CD4-positive, alpha-beta T cell treated with Interleukin-6 at 100 ng/mL for 8 hours (primary cell): ENCODE data around the gene BTBD18.
A peak's percentile ranks its signal among the peaks of the same experiment; 100 is the strongest.

Source experiments
- DNase-seq: peaks from one replicate; pipeline ENCODE4 v3.0.0-alpha.2; 2020; ENCODE audit warnings: mixed read lengths, low spot score

The BTBD18 gene

DNA sequence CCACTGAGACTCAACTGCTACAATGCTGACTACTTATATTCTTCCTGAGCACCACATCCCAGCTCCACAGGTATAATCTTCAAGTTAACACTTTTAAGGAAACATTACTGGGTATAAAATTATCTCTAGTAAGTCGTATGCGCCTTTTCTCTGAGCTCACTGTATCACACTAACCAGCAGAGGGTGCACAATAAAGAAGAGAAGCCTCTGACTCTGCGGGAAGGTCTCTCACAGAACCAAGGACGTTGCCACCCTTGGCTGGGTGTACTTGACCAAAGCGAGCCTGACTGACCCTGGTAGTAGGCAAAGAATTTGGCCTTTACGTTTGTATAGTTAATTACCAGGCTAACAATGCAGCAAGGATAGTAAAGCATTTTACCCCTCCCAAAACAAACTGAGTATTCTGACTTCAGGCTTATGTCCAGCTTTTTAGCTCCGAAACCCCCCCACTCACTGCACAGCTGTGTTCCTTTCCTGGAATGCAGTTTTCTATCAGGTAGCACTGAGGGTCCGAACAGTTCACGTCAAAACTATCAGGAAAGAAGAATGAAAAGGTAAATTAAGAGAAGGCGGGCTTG is at the start of gene BTBD18:
BTBD18 (minus strand) TSS at position 144 of the 578 bp plus-strand sequence. CDS start 631 bp downstream, outside the sequence.
- DNase-seq, result peak; percentile 8

DNA sequence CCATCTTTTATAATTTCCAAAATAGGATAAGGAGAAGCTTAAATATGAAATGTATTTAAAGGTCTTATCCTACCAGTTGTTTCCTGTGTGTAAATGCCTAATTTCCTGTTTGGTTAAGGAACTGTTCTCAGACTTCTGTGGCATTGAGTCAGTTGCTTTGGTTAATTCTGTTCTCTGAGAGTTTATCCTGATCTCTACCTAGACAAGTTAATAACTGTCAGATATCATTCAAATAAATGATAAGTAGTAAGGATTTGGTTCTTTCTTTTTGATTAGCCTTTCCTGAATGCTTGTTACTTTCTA is 49.5 kb upstream of the BTBD18 start:
- no peak for DNase-seq

GRCh38 chr11:57800444-57801182 is 49.0 kb upstream of the BTBD18 start:
- peak; percentile 61 for DNase-seq

DNA sequence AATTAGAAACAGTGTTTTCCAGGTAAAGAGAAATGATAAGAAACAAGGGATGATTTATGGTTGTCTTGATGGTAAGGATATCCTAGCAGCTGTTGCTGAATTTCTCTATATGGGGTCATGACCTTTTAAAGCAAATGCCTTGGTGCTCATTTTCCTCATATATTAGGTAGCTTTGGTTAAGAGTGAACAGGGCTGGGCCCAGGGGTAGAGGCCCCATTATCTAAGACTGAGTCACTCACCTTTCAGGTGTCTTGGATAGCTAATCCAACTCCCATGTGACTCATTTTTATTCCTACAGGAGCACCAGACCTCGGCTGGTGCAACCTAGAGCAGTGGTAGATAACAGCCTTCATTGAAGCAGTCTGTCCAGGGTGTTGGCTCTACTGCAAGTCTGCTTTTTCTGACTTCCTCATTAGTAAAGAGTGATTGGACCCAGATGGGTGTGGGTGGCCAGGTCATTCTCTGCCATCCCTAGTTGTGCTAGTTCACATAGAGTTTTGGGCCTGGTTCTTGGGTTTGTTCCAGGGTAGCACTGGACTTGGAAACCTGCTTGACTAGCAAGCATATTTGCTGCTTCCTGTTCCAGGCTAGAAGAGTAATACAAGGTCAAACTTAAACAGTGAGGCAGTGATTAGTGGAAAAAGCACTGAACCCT is 47.4 kb upstream of the BTBD18 start:
- no peak for DNase-seq

DNA sequence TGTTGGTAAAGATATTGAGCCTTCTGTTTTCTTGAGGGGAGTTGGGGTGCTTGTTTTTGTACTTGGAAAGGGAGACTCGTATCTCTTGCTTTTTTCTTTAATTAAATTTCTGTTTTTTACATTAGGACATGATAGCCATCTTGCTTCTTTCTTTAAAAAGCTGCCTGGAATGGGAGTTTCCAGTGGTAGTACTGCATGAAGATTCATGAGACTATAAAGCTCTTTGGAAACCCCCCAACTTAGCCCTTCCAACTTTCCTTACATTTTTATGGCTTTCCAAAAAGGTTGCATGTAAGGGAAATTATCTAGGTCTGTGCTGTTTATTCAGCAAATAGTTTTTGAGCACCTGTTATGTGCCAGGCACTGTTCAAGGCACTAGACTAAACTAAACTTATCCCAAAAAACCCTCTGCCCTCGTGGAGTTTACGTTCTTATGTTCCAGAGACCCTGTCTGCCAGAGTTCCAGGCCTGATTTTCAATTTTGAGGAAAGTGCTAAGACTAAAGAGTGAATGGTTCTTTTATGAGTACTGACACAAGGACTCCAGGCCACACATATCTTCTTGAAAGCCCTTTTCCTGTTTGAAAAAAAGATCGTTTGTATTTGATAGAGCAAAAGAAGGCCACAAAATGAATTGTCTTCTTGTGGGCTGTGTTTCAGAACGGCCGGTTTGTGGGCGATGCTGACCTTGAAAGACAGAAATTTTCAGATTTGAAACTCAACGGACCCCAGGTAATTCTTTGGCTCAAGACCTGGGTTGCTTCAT is 41.9 kb upstream of the BTBD18 start:
- no peak for DNase-seq

- DNase-seq, result peak; percentile 15
Measured at GRCh38 chr11:57792870-57793269, 41.3 kb upstream of the BTBD18 start.

DNA sequence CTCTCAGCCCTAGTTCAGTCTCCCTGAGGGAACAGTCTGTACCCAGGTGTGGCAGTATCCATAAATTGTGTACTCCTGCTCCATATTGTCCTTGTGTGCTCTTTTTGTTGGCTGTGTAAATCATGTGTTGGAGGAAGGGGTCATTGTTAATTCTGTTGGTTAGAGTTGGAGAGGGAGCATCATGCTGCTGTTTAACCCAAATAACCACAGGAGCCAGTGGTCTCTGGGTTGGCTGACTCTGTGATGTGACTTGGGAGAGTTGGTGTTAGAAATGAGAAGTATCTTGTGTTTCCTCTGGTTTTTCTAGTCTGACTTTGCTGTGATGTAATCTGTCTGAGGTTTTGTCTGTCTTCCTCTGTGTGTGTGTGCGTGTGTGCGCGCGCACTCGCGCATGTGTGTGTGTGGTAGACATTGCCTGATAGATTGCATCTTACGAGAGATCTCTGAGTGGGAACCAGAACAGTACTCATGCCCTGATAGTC is 40.5 kb upstream of the BTBD18 start:
- DNase-seq, result peak; percentile 91

DNA sequence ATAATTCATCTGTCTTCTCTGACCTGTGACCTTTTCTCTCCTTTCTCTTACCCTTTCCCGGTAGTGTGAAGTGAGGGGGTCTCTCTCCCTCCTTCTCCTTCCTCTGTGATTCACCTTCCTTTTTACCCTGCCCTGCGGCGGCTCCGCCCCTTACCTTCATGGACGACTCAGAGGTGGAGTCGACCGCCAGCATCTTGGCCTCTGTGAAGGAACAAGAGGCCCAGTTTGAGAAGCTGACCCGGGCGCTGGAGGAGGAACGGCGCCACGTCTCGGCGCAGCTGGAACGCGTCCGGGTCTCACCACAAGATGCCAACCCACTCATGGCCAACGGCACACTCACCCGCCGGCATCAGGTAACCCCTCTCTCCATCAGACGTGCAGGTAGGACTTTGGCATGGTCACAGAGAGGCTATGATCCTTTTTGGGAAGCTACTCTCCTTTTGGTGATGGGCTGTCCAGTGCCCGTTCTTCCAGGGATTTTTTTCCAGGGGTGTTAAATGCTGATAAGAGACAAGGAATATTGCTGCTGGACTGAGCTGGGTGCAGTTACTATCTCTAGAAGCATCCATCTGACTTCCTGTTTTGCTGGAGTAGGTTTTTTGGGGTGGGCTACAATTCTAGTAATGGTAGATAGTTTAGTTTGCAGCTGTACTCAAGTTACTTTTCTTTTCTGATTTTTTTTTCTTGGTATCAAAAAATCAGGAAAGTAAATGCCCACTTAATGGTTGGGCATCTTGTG is 39.9 kb upstream of the BTBD18 start:
- DNase-seq, result no peak

DNA sequence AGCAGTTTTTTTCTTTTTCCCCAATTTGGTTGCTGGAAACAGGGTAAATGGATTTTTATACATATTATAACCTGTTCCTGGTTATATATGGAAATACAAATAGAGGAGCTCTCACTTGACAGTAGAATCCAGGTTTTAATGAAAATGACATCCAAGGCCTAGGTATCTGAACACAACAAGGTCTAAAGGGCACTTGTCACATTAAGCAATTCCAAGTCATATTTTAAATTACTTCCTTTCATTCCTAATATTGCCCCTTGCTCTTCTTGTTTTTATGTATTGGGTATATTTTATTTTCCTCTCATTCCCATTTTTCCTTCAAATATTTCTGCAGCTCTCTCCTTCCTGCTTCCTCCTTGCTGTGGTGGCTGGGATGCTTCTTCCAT is 37.1 kb upstream of the BTBD18 start:
- DNase-seq, result no peak

- DNase-seq, result no peak
Measured at GRCh38 chr11:57787920-57788702, 36.5 kb upstream of the BTBD18 start.

- DNase-seq, result no peak
Measured at GRCh38 chr11:57787006-57787604, 35.5 kb upstream of the BTBD18 start.

GRCh38 chr11:57786436-57786835 is 34.8 kb upstream of the BTBD18 start:
- DNase-seq, result no peak

GRCh38 chr11:57785072-57785471 is 33.5 kb upstream of the BTBD18 start:
- no peak for DNase-seq

GRCh38 chr11:57781529-57781943 is 29.9 kb upstream of the BTBD18 start:
- DNase-seq, result no peak

DNA sequence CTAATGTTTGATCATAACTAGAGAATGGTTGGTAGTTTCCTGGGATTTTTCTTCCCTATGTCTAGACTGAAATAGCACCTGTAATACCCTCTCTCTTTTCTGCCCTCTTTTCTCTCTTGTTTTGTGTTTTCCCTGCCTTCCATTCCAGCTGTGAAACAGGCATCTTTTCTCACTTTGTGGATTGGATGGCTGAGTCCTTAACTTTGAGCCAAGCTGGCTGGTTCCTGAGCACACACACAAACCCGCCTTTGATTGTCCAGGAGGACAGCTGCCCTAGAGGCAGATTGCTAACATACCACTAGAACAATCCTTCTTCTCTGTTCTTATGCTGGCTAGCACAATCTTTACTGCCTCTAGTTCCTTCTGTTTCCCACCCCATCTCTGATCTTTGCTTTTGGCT is 27.7 kb upstream of the BTBD18 start:
- no peak for DNase-seq

DNA sequence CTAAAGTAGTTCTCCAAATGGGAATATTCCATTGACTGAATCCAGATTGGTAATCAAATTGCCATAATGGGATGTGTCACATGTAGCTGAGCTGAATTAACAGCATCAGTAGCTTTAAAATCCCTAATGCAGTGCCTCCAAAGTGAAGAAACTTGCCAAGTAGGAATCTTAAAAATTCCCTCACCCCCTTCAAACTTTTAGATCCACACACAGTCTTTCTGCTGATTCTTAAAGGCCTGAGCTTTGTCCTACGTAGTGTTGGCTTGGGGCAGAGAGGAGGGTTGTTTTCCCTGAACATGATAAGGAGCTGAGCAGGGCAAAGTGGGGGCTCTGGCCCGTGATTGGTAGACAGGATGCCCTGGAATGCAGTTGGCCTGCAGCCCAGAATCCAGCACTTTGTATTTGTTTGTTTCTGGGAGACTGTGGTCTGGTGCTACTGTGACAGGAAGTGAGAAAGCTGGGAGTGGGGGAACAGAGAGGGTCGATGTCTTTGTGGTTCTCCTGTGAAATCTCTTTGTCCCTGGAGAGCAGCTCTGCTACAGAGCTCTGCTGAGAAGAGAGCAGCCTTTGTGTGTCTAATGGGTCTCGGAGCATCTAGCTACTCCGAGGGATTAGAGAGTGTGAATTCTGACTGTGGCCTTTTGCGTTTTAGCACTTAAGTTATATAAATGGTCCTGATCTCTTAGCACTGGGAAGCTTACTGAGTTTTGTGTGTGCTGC is 26.9 kb upstream of the BTBD18 start:
- no peak for DNase-seq

DNA sequence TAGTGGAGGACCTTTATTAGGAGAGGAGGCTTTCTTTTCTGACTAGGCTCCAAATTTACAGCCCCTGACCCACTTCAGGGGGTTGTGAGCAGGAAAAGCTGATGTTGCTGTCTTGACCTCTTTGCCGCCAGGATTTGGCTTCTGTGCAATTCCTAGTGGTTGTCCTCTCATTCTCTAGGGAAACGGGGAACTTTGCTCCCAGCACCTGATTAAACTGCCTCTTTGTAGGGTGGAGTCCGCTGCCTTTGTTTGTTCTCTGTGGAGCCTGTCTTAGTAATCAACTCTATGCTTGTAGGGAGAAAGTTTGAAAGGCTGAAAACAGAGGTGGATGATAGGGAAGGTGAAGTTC is 26.3 kb upstream of the BTBD18 start:
- no peak for DNase-seq

DNA sequence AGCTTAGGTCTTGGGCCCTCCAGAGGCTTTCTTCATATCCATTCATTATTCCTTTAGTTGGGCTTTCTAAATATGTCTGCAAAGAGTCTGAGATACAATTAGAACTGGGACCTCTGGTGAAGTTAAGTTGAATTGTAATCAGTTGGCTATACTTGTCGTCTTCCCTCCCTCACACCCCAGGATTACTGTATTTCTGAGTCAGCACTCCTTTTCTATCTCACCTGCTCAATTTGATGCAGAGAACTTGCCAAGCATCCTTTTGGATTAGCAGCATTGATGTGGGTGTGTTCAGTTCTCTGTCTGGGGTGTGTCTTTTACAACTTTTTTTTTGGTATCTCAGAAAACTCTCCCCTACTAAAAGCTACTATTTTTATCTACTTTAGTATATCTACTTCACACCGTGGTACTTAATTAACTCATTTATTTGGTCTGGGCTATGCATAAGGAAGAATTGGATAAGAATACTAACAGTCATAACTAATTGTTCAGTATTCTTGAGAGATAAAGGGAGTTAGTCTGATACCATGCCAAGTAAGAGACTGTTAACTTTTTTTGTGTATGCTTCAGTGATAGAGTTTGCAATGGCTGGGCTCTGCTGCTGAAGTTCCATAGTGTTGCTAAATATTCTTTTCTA is 25.1 kb upstream of the BTBD18 start:
- DNase-seq, result no peak

GRCh38 chr11:57776031-57776521 is 24.5 kb upstream of the BTBD18 start:
- DNase-seq, result no peak
